ENCODE measurements around the gene CABP4.

CABP4 gene

GRCh38 chr11:67455054-67455453, at the start of gene CABP4:
Gene CABP4, plus strand, starts transcription at chr11:67455354. Its CDS starts 70 bp downstream, at chr11:67455424.
- no peak for DNase-seq (ENCODE audit: low read depth)

GRCh38 chr11:67405688-67406339, 49.3 kb upstream of the CABP4 start:
- DNase-seq (ENCODE audit: low read depth) = no peak

GRCh38 chr11:67406420-67406968, 48.7 kb upstream of the CABP4 start:
- no peak for DNase-seq (ENCODE audit: low read depth)

GRCh38 chr11:67406969-67407687, 48.0 kb upstream of the CABP4 start:
- no peak for DNase-seq (ENCODE audit: low read depth)

- no peak for DNase-seq (ENCODE audit: low read depth)
Observed at GRCh38 chr11:67407688-67408163, 47.4 kb upstream of the CABP4 start.

- no peak for DNase-seq (ENCODE audit: low read depth)
Observed at GRCh38 chr11:67408437-67409200, 46.5 kb upstream of the CABP4 start.

- DNase-seq (ENCODE audit: low read depth) = no peak
Observed at GRCh38 chr11:67409261-67409666, 45.9 kb upstream of the CABP4 start.

- DNase-seq (ENCODE audit: low read depth) = no peak
Observed at GRCh38 chr11:67409781-67410368, 45.3 kb upstream of the CABP4 start.

- no peak for DNase-seq (ENCODE audit: low read depth)
Observed at GRCh38 chr11:67410369-67410831, 44.8 kb upstream of the CABP4 start.

GRCh38 chr11:67410984-67411784, 44.0 kb upstream of the CABP4 start:
- no peak for DNase-seq (ENCODE audit: low read depth)

GRCh38 chr11:67411785-67412152, 43.4 kb upstream of the CABP4 start:
- DNase-seq (ENCODE audit: low read depth) = no peak

GRCh38 chr11:67412495-67413179, 42.5 kb upstream of the CABP4 start:
- DNase-seq (ENCODE audit: low read depth) = no peak

- DNase-seq (ENCODE audit: low read depth) = no peak
Observed at GRCh38 chr11:67413266-67413849, 41.8 kb upstream of the CABP4 start.

- DNase-seq (ENCODE audit: low read depth) = no peak
Observed at GRCh38 chr11:67415501-67416304, 39.5 kb upstream of the CABP4 start, which contains the start of gene CARNS1. Gene CARNS1, plus strand, starts transcription at chr11:67415678. Its CDS starts 522 bp downstream, at chr11:67416200.

- no peak for DNase-seq (ENCODE audit: low read depth)
Observed at GRCh38 chr11:67416416-67417335, 38.5 kb upstream of the CABP4 start.

GRCh38 chr11:67417425-67417824, 37.7 kb upstream of the CABP4 start:
- no peak for DNase-seq (ENCODE audit: low read depth)

GRCh38 chr11:67418476-67419281, 36.5 kb upstream of the CABP4 start:
- no peak for DNase-seq (ENCODE audit: low read depth)

Measured in activated T-helper 9 cell treated with anti-CD3 and anti-CD28 coated beads, Interleukin-2, amount 50 U/mL, for 16 hours (primary cell).